Heart right ventricle (tissue), 16 donors: ENCODE measurements around the gene WDR5B. TPM values are rescaled to one million over a fixed set of nuclear protein-coding genes. Genes with fewer than 3 reads are reported as not detected.

ENCODE experiments used
- ATAC-seq, 8 donors: fragments of 200-7000 bp; cut with Tn5 transposase; one replicate each; pipeline ENCODE4 v1.9.1; 2020; ENCODE audit warnings: mild to moderate bottlenecking in 8 of 8, moderate library complexity in 8 of 8, moderate number of reproducible peaks in 1 of 8
- DNase-seq, 2 donors: peaks; one replicate each; pipeline ENCODE4 v3.0.0-alpha.2; 2020
- H3K27ac ChIP-seq, 10 donors: fragments of 200-600 bp; sonication (generic) in 2 of 10; one replicate each; pipeline versions ENCODE4 v1.5.0 to v1.8.0; 2020 to 2022; ENCODE audit warnings: mild to moderate bottlenecking in 3 of 10
- H3K27me3 ChIP-seq, 7 donors: fragments of 200-600 bp; one replicate each; pipeline ENCODE4 v1.8.0; 2021 to 2022; ENCODE audit warnings: mild to moderate bottlenecking in 2 of 7
- H3K36me3 ChIP-seq, 9 donors: fragments of 200-600 bp; sonication (generic) in 1 of 9; one replicate each; pipeline versions ENCODE4 v1.5.0 to v1.8.0; 2020 to 2022; ENCODE audit warnings: mild to moderate bottlenecking in 2 of 9
- H3K4me1 ChIP-seq, 9 donors: fragments of 200-600 bp; sonication (generic) in 1 of 9; one replicate each; pipeline versions ENCODE4 v1.5.0 to v1.8.0; 2020 to 2022; ENCODE audit warnings: mild to moderate bottlenecking in 4 of 9
- H3K4me3 ChIP-seq, 10 donors: fragments of 200-600 bp; sonication (generic) in 2 of 10; one replicate each; pipeline versions ENCODE4 v1.5.0 to v1.8.0; 2020 to 2022; ENCODE audit warnings: mild to moderate bottlenecking in 7 of 10, moderate library complexity in 2 of 10
- H3K9me3 ChIP-seq, 11 donors: fragments of 200-600 bp in 10 of 11; sonication (generic) in 2 of 11; one replicate each; pipeline versions ENCODE4 v1.5.0 to v1.8.0; 2013 to 2022; ENCODE audit warnings: mild to moderate bottlenecking in 2 of 11, control low read depth in 1 of 11, moderate library complexity in 1 of 11
- CTCF ChIP-seq, 9 donors: fragments of 200-600 bp; sonication (generic) in 2 of 9; IDR thresholded peaks; one replicate each; pipeline versions ENCODE4 v1.5.0 to v1.8.0; 2021 to 2022; ENCODE audit warnings: antibody characterized with exemption in 9 of 9, mild to moderate bottlenecking in 5 of 9, moderate library complexity in 1 of 9
- WGBS, 2 donors: extraction: QIAGEN DNeasy Blood & Tissue Kit; methylation state at CpG; one replicate each; pipeline ENCODE4 v1.1.7; 2013; ENCODE audit warnings: inconsistent platforms in 1 of 2; 5-methylcytosine and 5-hydroxymethylcytosine counted together
- intact Hi-C, 10 donors: fragments of 100-400 bp; cut with DNase I; formaldehyde crosslinking; loops; one replicate each; pipeline versions ENCODE4 v1.11.1 to v1.14.2; 2022
- polyA plus RNA-seq, 2 donors: library from polyadenylated mRNA; stranded (reverse); fragments of 200-250 nt; gene quantifications; one replicate each; pipeline ENCODE4 v1.2.3, GENCODE V29; 2013
- total RNA-seq, 10 donors: library from RNA; stranded (reverse); fragmentation: NEBNext Ultra II Directional in 3 of 10; extraction: Animal tissue kit (Norgen Biotek cat#: 25700) in 3 of 10; gene quantifications; one replicate each; pipeline versions ENCODE4 v1.2.1 to v1.2.4, GENCODE V29; 2021 to 2023
- donor health status: Arrhythmogenic right ventricular cardiomyopathy.
- donor health status: ischemic (EF 13 %, LVEDD 7.1; RV severe dilation, severe dysfunction).
- donor health status: healthy with polysubstance abuse.
- donor health status: DM: no; HTN: yes; CAD: no.
- donor health status: DM: no; HTN: no; CAD: no.
- donor health status: ischemic (EF 25% LVEDD 6.9; RV normal size, moderate dysfunction).
- donor health status: ischemic (EF 25% LVEDD 5.7; RV mildly dilated, moderate dysfunction).
- donor health status: healthy.
- donor health status: DM: yes; HTN: yes; CAD: no.
- donor health status: Ischemic cardiomyopathy.
- donor health status: ischemic (EF 35%, LVEDD 5.7; RV mildly dilated, moderate dysfunction).
- donor health status: nonischemic (EF 11% LVEDD 7.7; RV severe dilation, severe dysfunction).
- donor health status: DM: yes; HTN: yes; CAD: no.
- donor health status: PGD.
- donor health status: ischemic (EF 29% LVEDD 5.4; RV normal size, mild dysfunction).
- donor health status: nonischemic (EF 23%, LVEDD 6.1; RV moderate dilation, normal function).

The WDR5B gene
- total and polyA plus RNA-seq, 12 donors: 1.8 to 3.9 (median 2.9) TPM

GRCh38 chr3:122443090-122443489, 27.2 kb upstream of the WDR5B start:
- Histone ChIP-seq H3K4me1 (peaks cover 0 to 5% (median 0%) of the 10 kb centered on the region in 9 donors), H3K27me3 (no peaks in the 10 kb centered on the region), H3K27ac (no peak overlapping the region), H3K4me3 (no peak overlapping the region), H3K9me3 (peaks cover 0 to 14% (median 3%) of the 10 kb centered on the region in 11 donors), H3K36me3 (peaks cover 0 to 99% (median 50%) of the 10 kb centered on the region in 9 donors)
- no peak for TF ChIP-seq CTCF (IDR thresholded peaks at IDR 0.05)
- DNase-seq (no peak), ATAC-seq (no peak)
- intact Hi-C loops: no loop called here
- WGBS, 2 donors: 78 to 82% methylated on average over 10 of the region's 10 CpGs

DNA sequence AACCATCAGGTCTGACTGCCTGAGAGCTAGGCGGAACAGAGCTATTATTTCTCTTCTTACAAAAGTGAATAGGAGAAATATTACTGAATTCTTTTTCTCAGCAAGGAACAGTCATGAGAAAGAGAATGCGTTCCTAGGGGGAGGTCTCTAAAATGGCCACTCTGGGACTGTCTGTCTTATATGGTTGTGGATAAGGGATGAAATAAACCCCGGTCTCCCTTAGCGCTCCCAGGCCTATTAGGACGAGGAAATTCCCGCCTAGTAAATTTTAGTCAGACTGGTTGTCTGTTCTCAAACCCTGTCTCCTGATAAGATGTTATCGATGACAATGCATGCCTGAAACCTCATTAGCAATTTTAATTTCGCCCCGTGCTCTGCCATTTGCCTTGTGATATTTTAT, 20.1 kb upstream of the WDR5B start:
- WGBS, 2 donors: 93 to 97% methylated on average over 9 of the region's 9 CpGs
- TF ChIP-seq CTCF (IDR thresholded peaks at IDR 0.05): no peak
- Histone ChIP-seq H3K4me3 (no peak overlapping the region), H3K4me1 (no peaks in the 10 kb centered on the region), H3K36me3 (peaks cover 3 to 100% (median 69%) of the 10 kb centered on the region in 9 donors), H3K9me3 (peaks cover 0 to 15% (median 8%) of the 10 kb centered on the region in 11 donors), H3K27ac (no peak overlapping the region), H3K27me3 (no peaks in the 10 kb centered on the region)
- intact Hi-C loops: no loop called here
- DNase-seq: no peak
- no peak for ATAC-seq

DNA sequence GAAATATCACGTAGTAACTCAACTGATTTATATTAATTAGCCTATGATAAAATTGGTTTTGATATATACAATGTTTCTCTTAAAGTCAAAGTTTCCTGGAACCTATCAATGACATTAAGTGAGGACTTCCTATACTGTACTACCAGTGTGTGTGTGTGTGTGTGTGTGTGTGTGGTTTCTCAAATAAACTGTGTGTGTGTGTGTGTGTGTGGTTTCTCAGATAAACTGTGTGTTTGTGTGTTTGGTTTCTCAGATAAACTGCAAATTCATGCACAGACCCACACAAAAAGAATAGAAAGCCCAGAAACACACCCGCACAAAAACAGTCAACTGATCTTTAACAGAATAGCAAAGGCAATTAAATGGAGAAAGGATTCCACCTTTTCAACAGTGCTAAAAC, 14.5 kb upstream of the WDR5B start:
- no peak overlapping the region for H3K27ac ChIP-seq
- DNase-seq (no peak), ATAC-seq (no peak)
- H3K4me1 ChIP-seq: no peaks in the 10 kb centered on the region
- no peak overlapping the region for H3K4me3 ChIP-seq
- intact Hi-C loops: no loop called here
- peaks cover 0 to 98% (median 41%) of the 10 kb centered on the region in 9 donors for H3K36me3 ChIP-seq
- no peaks in the 10 kb centered on the region for H3K27me3 ChIP-seq
- H3K9me3 ChIP-seq: peaks cover 0 to 13% (median 0%) of the 10 kb centered on the region in 11 donors
- no peak for TF ChIP-seq CTCF (IDR thresholded peaks at IDR 0.05)
- WGBS, 2 donors: 98 to 100% methylated on average over 2 of the region's 2 CpGs

DNA sequence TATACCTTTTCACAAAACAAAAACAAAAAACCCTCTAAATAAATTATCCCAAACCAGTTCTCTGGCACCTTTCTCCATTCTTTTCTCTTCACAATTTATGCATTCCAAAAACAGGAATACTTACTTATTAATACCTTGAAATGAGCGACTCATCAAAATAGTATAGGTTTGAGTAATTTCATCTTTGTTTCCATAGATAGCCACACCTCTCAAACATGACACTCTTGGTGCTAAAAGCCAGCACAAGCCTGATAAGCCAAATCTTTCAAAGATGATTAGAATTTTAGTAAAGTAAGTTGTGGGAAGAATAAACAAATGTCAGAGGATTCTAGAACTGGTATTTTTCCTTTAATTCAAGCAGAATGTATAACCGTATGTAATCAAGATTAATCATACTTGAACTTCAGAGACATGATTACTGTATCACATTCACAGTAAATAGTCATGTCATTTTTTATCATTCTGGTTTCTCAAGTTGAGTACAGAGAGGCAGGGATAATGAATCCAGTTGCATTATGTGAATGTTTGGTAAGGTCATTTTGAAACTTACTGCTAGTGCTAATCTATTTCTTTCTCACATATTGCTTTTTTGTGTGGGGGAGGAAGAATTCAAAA, 12.1 kb upstream of the WDR5B start:
- Histone ChIP-seq H3K27me3 (no peaks in the 10 kb centered on the region), H3K27ac (no peak overlapping the region), H3K9me3 (peaks cover 0 to 13% (median 0%) of the 10 kb centered on the region in 11 donors), H3K4me1 (no peaks in the 10 kb centered on the region), H3K36me3 (peaks cover 0 to 98% (median 42%) of the 10 kb centered on the region in 9 donors), H3K4me3 (no peak overlapping the region)
- 86 to 89% methylated on average over 2 of the region's 2 CpGs for WGBS, 2 donors
- no peak for TF ChIP-seq CTCF (IDR thresholded peaks at IDR 0.05)
- ATAC-seq (no peak), DNase-seq (no peak)
- intact Hi-C loops: no loop called here
